Measurements from ENCODE around the gene PDE8A.

Gene PDE8A

GRCh38 chr15:85100186-85100937 lies 118.7 kb downstream of the PDE8A start:
- no peak for ATAC-seq (replicated peaks; ENCODE audit: extremely low read depth, poor library complexity, severe bottlenecking)
- no peak for DNase-seq (ENCODE audit: low spot score in 2 of 2)
- no peaks in the 10 kb centered on the region for H3K4me1 Mint-ChIP-seq
- H3K4me3 Mint-ChIP-seq, result no peak overlapping the region
- no peaks in the 10 kb centered on the region for H3K27me3 Mint-ChIP-seq
- H3K9me3 Mint-ChIP-seq, result no peaks in the 10 kb centered on the region
- H3K36me3 Mint-ChIP-seq (ENCODE audit: insufficient read depth), result peaks cover 4% of the 10 kb centered on the region
- H3K27ac Mint-ChIP-seq (ENCODE audit: low read depth), result no peak overlapping the region

- H3K9me3 Mint-ChIP-seq, result no peaks in the 10 kb centered on the region
- no peaks in the 10 kb centered on the region for H3K4me1 Mint-ChIP-seq
These were observed 122.9 kb downstream of the PDE8A start for GRCh38 chr15:85104584-85104983.

DNA sequence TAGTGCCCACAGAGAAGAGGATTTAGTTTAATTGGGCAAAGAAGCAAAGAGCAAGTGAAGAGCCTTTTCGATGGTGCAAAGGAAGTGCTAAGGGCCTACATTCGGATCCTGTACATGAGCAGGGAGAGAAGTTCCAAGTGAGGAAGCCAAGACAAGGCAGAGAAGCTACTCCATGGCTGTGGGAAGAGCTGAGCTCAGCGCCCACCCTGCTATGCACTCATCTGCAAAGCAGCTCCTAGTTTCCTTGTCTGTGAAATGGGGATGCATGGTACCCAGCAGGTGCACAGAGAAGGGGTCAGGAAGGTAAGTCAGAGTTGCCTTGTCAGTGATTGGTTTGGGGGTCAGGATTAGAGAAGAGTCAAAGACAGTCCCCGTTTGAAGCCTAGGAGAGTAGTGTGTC lies 126.5 kb downstream of the PDE8A start:
- H3K36me3 Mint-ChIP-seq (ENCODE audit: insufficient read depth), result peaks cover 4% of the 10 kb centered on the region
- no peak overlapping the region for H3K27ac Mint-ChIP-seq (ENCODE audit: low read depth)
- H3K9me3 Mint-ChIP-seq, result no peaks in the 10 kb centered on the region
- ATAC-seq (replicated peaks; ENCODE audit: extremely low read depth, poor library complexity, severe bottlenecking) (no peak), DNase-seq (ENCODE audit: low spot score in 2 of 2) (no peak)
- no peak overlapping the region for H3K4me3 Mint-ChIP-seq
- H3K4me1 Mint-ChIP-seq, result no peaks in the 10 kb centered on the region
- H3K27me3 Mint-ChIP-seq, result no peaks in the 10 kb centered on the region

More at GRCh38 chr15:85104584-85104983, 122.9 kb downstream of the PDE8A start:
- no peaks in the 10 kb centered on the region for H3K27me3 Mint-ChIP-seq
- peaks cover 4% of the 10 kb centered on the region for H3K36me3 Mint-ChIP-seq (ENCODE audit: insufficient read depth)
- no peak overlapping the region for H3K4me3 Mint-ChIP-seq
- DNase-seq (ENCODE audit: low spot score in 2 of 2) (no peak), ATAC-seq (replicated peaks; ENCODE audit: extremely low read depth, poor library complexity, severe bottlenecking) (no peak)
- no peak overlapping the region for H3K27ac Mint-ChIP-seq (ENCODE audit: low read depth)

- Mint-ChIP-seq H3K4me1 (no peaks in the 10 kb centered on the region), H3K9me3 (no peaks in the 10 kb centered on the region), H3K27me3 (no peaks in the 10 kb centered on the region), H3K4me3 (no peak overlapping the region), H3K36me3 (ENCODE audit: insufficient read depth) (peaks cover 7% of the 10 kb centered on the region), H3K27ac (ENCODE audit: low read depth) (no peak overlapping the region)
- DNase-seq (ENCODE audit: low spot score in 2 of 2) (no peak), ATAC-seq (replicated peaks; ENCODE audit: extremely low read depth, poor library complexity, severe bottlenecking) (no peak)
These were observed 127.7 kb downstream of the PDE8A start for GRCh38 chr15:85109333-85109732.

- Mint-ChIP-seq H3K27me3 (no peaks in the 10 kb centered on the region), H3K4me1 (no peaks in the 10 kb centered on the region), H3K27ac (ENCODE audit: low read depth) (no peak overlapping the region), H3K9me3 (no peaks in the 10 kb centered on the region), H3K36me3 (ENCODE audit: insufficient read depth) (peaks cover 8% of the 10 kb centered on the region), H3K4me3 (no peak overlapping the region)
- DNase-seq (ENCODE audit: low spot score in 2 of 2) (no peak), ATAC-seq (replicated peaks; ENCODE audit: extremely low read depth, poor library complexity, severe bottlenecking) (no peak)
These were observed 131.3 kb downstream of the PDE8A start for GRCh38 chr15:85112997-85113396.

- Mint-ChIP-seq H3K27ac (ENCODE audit: low read depth) (no peak overlapping the region), H3K27me3 (no peaks in the 10 kb centered on the region), H3K4me1 (no peaks in the 10 kb centered on the region), H3K4me3 (no peak overlapping the region), H3K9me3 (no peaks in the 10 kb centered on the region), H3K36me3 (ENCODE audit: insufficient read depth) (peaks cover 10% of the 10 kb centered on the region)
- DNase-seq (ENCODE audit: low spot score in 2 of 2), result no peak
- no peak for ATAC-seq (replicated peaks; ENCODE audit: extremely low read depth, poor library complexity, severe bottlenecking)
These were observed 133.2 kb downstream of the PDE8A start for GRCh38 chr15:85114886-85115285.

DNA sequence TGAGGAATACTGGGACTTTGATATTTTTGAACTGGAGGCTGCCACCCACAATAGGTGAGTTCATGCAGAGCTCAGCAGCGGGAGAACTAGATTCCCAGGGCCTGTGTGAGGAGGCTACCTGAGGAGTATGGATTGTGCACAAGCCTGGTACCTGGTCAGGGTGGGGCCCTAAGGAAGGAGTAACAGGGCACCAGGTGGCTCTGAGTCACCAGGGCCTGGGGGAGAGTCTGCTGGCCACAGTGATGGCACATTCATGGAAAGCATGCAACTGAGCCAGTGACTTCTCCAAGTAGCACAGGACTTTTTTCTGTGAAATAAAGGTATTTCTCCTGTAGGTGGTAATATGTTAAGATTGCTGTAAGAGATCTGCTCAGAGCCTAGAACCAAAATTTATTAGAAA lies 134.4 kb downstream of the PDE8A start:
- Mint-ChIP-seq H3K27me3 (no peaks in the 10 kb centered on the region), H3K4me3 (no peak overlapping the region), H3K9me3 (no peaks in the 10 kb centered on the region), H3K27ac (ENCODE audit: low read depth) (peak overlapping the region; percentile 61), H3K4me1 (no peaks in the 10 kb centered on the region), H3K36me3 (ENCODE audit: insufficient read depth) (peaks cover 10% of the 10 kb centered on the region)
- DNase-seq (ENCODE audit: low spot score in 2 of 2), result no peak
- ATAC-seq (replicated peaks; ENCODE audit: extremely low read depth, poor library complexity, severe bottlenecking), result no peak

DNA sequence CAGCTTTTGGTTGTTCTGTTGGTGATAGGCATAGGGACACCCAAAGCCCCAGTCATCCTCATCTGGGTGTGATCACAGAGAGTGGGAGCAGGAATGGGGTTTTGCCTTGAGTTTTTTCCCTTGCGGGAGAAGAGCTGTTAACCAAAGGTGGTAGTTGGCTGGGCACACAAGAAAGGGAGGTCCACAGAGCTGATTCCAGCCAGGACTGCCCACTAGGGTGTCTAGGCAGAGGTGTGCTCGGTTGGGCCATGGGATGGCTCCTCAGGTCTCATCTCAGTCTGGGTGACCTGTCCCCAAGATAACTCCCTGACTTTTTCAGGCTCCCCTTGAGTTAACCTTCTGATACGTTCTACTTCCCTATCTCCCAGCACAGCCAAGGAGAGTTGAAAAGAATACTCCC lies 134.8 kb downstream of the PDE8A start:
- no peak for ATAC-seq (replicated peaks; ENCODE audit: extremely low read depth, poor library complexity, severe bottlenecking)
- Mint-ChIP-seq H3K4me1 (no peaks in the 10 kb centered on the region), H3K9me3 (no peaks in the 10 kb centered on the region), H3K4me3 (no peak overlapping the region), H3K27me3 (no peaks in the 10 kb centered on the region), H3K27ac (ENCODE audit: low read depth) (no peak overlapping the region), H3K36me3 (ENCODE audit: insufficient read depth) (peaks cover 10% of the 10 kb centered on the region)
- no peak for DNase-seq (ENCODE audit: low spot score in 2 of 2)

GRCh38 chr15:85116925-85117646 lies 135.4 kb downstream of the PDE8A start:
- Mint-ChIP-seq H3K27me3 (no peaks in the 10 kb centered on the region), H3K4me3 (no peak overlapping the region), H3K4me1 (no peaks in the 10 kb centered on the region), H3K27ac (ENCODE audit: low read depth) (no peak overlapping the region), H3K9me3 (no peaks in the 10 kb centered on the region), H3K36me3 (ENCODE audit: insufficient read depth) (peaks cover 10% of the 10 kb centered on the region)
- ATAC-seq (replicated peaks; ENCODE audit: extremely low read depth, poor library complexity, severe bottlenecking), result no peak
- no peak for DNase-seq (ENCODE audit: low spot score in 2 of 2)

- no peaks in the 10 kb centered on the region for H3K4me1 Mint-ChIP-seq
- no peaks in the 10 kb centered on the region for H3K27me3 Mint-ChIP-seq
- no peak overlapping the region for H3K4me3 Mint-ChIP-seq
- no peak for DNase-seq (ENCODE audit: low spot score in 2 of 2)
- peaks cover 10% of the 10 kb centered on the region for H3K36me3 Mint-ChIP-seq (ENCODE audit: insufficient read depth)
- no peaks in the 10 kb centered on the region for H3K9me3 Mint-ChIP-seq
- no peak for ATAC-seq (replicated peaks; ENCODE audit: extremely low read depth, poor library complexity, severe bottlenecking)
- no peak overlapping the region for H3K27ac Mint-ChIP-seq (ENCODE audit: low read depth)
These were observed 136.5 kb downstream of the PDE8A start for GRCh38 chr15:85118173-85118572.

GRCh38 chr15:85118581-85118980 lies 136.9 kb downstream of the PDE8A start:
- no peak overlapping the region for H3K27ac Mint-ChIP-seq (ENCODE audit: low read depth)

DNA sequence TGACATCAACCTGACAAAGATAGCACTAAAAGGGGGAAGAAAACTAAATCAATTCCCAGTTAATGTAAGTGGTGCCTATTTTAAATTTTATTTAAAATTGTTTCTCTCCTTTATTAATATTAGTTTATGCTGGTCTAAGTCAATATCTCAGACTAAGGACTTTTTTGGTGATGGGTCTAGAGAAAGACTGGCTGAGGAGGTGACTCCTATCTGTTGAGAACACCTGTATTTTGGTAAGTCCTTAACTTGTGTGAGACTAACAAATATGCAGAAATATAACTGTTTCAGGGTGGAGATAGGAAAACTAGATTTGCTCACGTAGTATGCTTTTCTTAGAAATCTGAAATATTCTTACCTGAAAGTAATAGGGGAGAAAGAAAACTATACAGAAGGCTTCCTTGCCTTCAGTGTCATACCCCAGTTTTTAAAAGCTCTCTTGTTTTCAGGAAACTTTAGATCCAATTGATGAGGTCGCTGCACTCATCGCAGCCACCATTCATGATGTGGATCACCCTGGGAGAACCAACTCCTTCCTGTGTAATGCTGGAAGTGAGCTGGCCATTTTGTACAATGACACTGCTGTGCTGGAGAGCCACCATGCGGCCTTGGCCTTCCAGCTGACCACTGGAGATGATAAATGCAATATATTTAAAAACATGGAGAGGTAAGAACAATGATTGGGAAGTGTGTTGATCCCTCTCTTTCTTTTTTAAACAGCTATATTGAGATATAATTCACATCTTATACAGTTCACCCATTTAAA lies 138.9 kb downstream of the PDE8A start:
- Mint-ChIP-seq H3K27me3 (no peaks in the 10 kb centered on the region), H3K36me3 (ENCODE audit: insufficient read depth) (peaks cover 4% of the 10 kb centered on the region), H3K4me3 (no peak overlapping the region), H3K9me3 (no peaks in the 10 kb centered on the region), H3K4me1 (no peaks in the 10 kb centered on the region), H3K27ac (ENCODE audit: low read depth) (no peak overlapping the region)
- DNase-seq (ENCODE audit: low spot score in 2 of 2), result no peak
- ATAC-seq (replicated peaks; ENCODE audit: extremely low read depth, poor library complexity, severe bottlenecking), result no peak

More at GRCh38 chr15:85118581-85118980, 136.9 kb downstream of the PDE8A start:
- Mint-ChIP-seq H3K4me1 (no peaks in the 10 kb centered on the region), H3K4me3 (no peak overlapping the region), H3K27me3 (no peaks in the 10 kb centered on the region), H3K9me3 (no peaks in the 10 kb centered on the region), H3K36me3 (ENCODE audit: insufficient read depth) (peaks cover 10% of the 10 kb centered on the region)
- DNase-seq (ENCODE audit: low spot score in 2 of 2), result no peak
- ATAC-seq (replicated peaks; ENCODE audit: extremely low read depth, poor library complexity, severe bottlenecking), result no peak

Measured in central memory CD8-positive, alpha-beta T cell (primary cell).